Ovary (tissue), 3 donors: ENCODE measurements around the gene UBQLN1.
"Not testable (repeated sequence)": the region's sequence is repeated elsewhere in the genome, so short reads cannot be mapped to it uniquely, and the experiment has no call there.

Experiments used
- CTCF ChIP-seq, 3 donors: fragments of 450-650 bp in 2 of 3; fragments of 200-600 bp in 1 of 3; IDR thresholded peaks; one replicate each; pipeline versions ENCODE4 v1.5.1 to v1.8.0; 2016 to 2022; ENCODE audit warnings: antibody characterized with exemption in 3 of 3, mild to moderate bottlenecking in 1 of 3
- POLR2A ChIP-seq: fragments of 450-650 bp; IDR thresholded peaks from one replicate; pipeline ENCODE4 v1.6.1; 2017; ENCODE audit warnings: antibody characterized with exemption, mild to moderate bottlenecking, moderate library complexity
- donor health status: DM: no; HTN: no; CAD: no.

GRCh38 chr9:83705219-83705651 lies 2.5 kb downstream of the UBQLN1 start:
- TF ChIP-seq CTCF (IDR thresholded peaks at IDR 0.05); POLR2A: not testable (repeated sequence)
